GM18498 (cell line): Measurements from ENCODE around the gene ANTXRL.
"Not testable (repeated sequence)": the region's sequence is repeated elsewhere in the genome, so short reads cannot be mapped to it uniquely, and the experiment has no call there.

Source experiments
- ATAC-seq: cut with Tn5 transposase; IDR thresholded peaks from one replicate; pipeline ENCODE4 v1.9.1; 2021; ENCODE audit warnings: mild to moderate bottlenecking, moderate library complexity; ENCODE audit not compliant: unreplicated experiment

The ANTXRL gene

GRCh38 chr10:46306516-46307184 lies 19.9 kb downstream of the ANTXRL start:
- ATAC-seq: no peak

- ATAC-seq: no peak
Measured at GRCh38 chr10:46307281-46308112, 20.7 kb downstream of the ANTXRL start.

GRCh38 chr10:46308113-46308415 lies 21.3 kb downstream of the ANTXRL start:
- no peak for ATAC-seq

- no peak for ATAC-seq
Measured at GRCh38 chr10:46308666-46309450, 22.1 kb downstream of the ANTXRL start.

- no peak for ATAC-seq
Measured at GRCh38 chr10:46309511-46310142, 22.8 kb downstream of the ANTXRL start.

GRCh38 chr10:46310143-46310514 lies 23.3 kb downstream of the ANTXRL start:
- ATAC-seq: no peak

GRCh38 chr10:46310851-46311250 lies 24.1 kb downstream of the ANTXRL start:
- no peak for ATAC-seq

GRCh38 chr10:46311501-46311951 lies 24.7 kb downstream of the ANTXRL start:
- ATAC-seq: no peak

- ATAC-seq: not testable (repeated sequence)
Measured at GRCh38 chr10:46311961-46312431, 25.2 kb downstream of the ANTXRL start.

- no peak for ATAC-seq
Measured at GRCh38 chr10:46312953-46313352, 26.2 kb downstream of the ANTXRL start.

GRCh38 chr10:46314071-46314470 lies 27.3 kb downstream of the ANTXRL start:
- no peak for ATAC-seq

- not testable (repeated sequence) for ATAC-seq
Measured at GRCh38 chr10:46315071-46315860, 28.5 kb downstream of the ANTXRL start.

- no peak for ATAC-seq
Measured at GRCh38 chr10:46317370-46317769, 30.6 kb downstream of the ANTXRL start.

GRCh38 chr10:46317889-46318288 lies 31.1 kb downstream of the ANTXRL start:
- no peak for ATAC-seq

GRCh38 chr10:46318799-46319198 lies 32.0 kb downstream of the ANTXRL start:
- no peak for ATAC-seq

- no peak for ATAC-seq
Measured at GRCh38 chr10:46319389-46319788, 32.6 kb downstream of the ANTXRL start.

- no peak for ATAC-seq
Measured at GRCh38 chr10:46321770-46322169, 35.0 kb downstream of the ANTXRL start.

GRCh38 chr10:46323176-46323575 lies 36.4 kb downstream of the ANTXRL start:
- ATAC-seq: no peak

GRCh38 chr10:46325021-46325420 lies 38.2 kb downstream of the ANTXRL start:
- ATAC-seq: no peak

GRCh38 chr10:46326066-46326465 lies 39.3 kb downstream of the ANTXRL start:
- ATAC-seq: no peak
